HG03135 (cell line): ENCODE measurements around the gene HOXD9.

ENCODE experiments used
- ATAC-seq: cut with Tn5 transposase; IDR thresholded peaks from one replicate; pipeline ENCODE4 v1.9.1; 2021; ENCODE audit warnings: mild to moderate bottlenecking, moderate library complexity; ENCODE audit not compliant: unreplicated experiment

HOXD9 gene

GRCh38 chr2:176122683-176123410, at the start of gene HOXD9:
TSS of gene HOXD9 (plus strand) at chr2:176122719. CDS start at chr2:176122769, 50 bp downstream.
- ATAC-seq, result no peak

DNA sequence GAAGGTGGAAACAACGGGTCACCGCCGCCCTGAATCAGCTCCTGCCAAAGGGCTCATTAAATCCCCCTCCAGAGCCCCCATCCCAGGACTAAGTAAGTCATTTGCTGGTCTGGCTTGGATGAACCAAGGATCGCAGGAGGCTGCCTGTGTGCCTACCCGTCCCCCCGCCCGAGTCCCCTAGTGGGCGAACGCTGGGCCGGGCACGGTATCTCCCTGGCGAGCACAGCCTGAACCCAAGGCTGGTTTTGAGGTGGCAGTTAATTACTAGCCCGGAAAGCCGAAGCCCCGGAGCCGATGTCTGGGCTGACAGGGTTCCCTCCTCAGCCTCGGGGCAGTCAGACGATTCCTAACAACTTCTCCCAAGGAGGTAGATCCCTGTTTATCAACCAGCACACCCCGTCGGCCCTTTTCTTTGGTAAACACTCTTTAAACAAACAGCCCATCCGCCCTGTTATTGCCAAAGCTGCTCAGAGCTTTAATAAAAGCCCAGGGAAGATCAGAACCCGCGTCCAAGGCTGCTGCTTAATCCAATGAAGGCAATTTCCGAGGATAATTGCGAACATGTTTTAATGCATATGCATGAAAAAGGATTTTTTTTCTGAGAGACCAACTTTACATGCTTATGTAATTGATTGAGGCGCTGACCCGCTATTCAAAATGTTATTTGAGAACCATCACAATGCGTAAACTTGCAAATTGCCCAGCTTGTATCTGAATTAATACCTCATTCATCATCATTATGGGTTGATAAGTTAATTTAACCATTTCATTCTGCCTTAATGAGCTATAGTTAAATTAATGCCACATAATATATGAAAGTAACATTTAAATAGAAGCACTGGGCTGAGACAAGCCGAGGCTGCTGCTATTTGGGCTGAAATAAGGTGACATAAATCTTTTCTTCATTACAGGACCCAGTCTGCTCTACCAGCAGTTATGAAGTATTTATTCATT, 49.3 kb upstream of the HOXD9 start:
- no peak for ATAC-seq

DNA sequence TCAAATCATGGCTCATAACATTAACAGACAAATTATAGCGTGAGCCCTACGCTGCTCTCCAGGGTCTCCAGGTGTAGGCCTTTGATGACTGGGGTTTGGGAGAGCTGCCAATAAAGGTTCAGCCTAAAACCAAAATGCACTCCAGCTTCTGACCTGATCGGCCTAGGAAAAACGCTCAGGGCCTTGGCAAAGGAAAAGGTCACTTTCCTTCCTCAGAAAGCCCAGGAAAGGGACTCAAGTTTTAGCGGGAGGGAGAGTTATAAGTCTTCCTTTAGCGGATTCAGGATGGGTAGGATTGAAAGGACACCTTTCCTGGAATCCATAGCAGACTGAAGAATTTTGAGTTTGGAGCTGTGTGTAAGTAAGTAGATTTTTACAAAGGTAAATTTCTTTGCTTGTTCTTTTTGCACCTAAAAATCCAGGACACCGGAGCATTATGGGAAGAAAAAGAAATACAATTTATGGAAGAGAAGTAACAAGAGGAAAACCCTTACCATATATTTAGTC, 47.5 kb upstream of the HOXD9 start:
- ATAC-seq, result no peak

DNA sequence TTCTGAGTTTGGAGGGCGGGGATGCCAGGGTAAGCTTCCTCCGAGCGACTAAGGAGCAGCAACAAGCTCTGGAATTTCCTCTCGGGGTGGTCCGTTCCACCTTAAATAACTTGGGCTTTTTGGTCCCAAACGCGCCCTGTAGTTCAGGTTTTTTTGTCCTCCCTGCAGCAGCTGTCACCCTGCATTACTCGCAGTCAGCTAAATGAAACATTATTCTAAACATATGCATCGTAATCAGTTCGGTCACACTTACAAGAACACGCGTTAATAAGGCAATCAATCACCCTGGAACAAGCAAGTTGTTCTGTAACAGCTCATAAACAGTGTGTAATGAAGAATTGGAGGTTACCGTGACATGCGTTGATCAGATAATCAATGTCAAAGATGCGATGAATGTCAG, 47.0 kb upstream of the HOXD9 start:
- no peak for ATAC-seq

- no peak for ATAC-seq
Measured at GRCh38 chr2:176076063-176076462, 46.5 kb upstream of the HOXD9 start.

GRCh38 chr2:176076796-176077195, 45.7 kb upstream of the HOXD9 start:
- no peak for ATAC-seq

DNA sequence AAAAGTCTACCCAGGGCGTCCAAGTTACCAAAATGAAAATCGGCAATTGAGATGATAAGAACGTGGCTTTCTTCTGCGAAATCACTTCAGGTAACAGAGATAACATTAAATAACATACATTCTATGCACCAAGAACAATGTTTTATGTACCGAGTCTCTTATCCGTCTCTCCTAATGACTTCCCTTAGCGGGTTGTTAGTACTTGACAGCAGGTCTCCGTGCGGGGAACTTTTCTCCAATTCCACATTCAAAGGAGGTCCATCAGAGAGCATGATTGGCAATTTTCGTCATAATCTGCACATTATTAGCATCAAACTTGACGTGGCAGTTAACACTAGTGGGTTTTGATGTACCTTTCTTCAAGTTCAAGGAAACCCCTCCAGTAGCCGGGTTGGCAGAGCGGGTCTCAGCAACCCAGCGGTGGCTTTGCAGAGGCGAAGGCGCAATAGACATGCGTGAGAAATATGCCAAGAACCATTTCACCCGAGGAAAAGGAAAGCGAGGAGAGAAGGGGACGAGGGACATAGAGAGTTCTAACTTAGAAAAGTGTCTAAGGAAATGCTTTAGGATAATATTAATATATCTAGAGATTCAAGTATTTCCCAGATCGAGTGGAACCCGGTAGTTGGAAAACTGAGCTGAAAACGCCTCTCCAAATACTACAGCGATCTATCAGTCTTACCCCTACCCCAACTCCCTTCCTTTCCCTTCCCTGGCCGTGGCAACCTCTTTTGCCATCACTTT, 43.8 kb upstream of the HOXD9 start:
- ATAC-seq, result no peak

DNA sequence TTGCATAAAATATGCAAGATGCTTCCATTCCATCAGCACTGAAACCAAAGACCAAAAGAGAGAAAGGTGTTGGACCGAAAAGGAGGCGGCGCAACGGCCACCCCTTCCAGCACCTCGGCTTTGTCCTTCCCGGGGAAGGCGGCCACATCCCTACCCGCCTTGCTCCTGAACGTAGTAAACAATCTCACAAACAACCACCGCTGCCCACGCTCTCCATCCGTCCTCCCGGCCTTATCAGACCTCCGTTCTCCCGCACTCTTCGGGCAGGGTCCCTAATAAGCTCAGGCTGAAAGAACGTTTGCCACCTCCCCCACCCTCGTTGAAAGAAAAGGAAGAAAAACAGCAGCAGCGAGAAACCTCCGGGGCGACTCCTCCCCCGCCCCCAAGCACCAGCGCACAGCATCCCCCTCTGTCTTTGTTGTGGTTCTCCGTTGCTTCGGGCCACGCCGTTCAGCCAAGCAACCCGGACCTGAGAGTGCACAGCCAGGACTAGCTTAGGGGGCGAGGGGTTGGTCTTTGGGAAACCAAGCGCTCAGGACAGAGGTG, 43.2 kb upstream of the HOXD9 start:
- ATAC-seq, result no peak

DNA sequence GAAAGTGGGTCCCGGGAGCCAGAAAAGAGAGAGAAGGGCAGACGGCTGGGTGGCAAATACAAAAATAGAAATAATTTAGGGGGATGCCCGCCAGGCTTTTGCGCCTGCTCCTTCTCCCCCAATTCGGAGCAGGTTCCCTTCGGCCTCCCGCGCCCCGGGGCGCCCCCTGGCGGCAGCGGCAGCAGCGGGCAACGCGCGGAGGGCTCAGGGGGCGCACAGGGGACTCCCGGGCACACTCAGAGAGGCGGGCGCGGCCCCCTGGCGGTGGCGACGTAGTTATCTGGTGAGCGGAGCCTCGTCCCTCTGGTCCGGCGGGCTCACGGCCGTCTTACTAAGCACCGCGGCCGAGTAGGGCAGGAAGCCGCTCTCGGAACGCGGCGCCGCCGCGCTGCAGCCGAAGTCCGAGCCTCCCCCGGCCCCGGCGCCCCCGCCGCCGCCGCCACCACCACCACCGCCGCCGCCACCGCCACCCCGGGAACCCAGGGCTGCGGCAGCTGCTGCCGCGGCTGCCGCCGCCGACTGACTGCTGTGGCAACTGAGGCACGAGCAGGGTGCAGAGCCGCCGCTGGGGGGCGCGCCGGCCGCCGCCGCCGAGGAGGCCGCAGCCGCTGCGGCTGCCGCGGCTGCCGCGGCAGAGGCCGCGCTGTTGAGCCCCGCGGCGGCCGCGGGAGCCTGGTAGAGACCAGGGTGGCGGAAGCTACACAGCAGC, 42.5 kb upstream of the HOXD9 start:
- ATAC-seq, result no peak

DNA sequence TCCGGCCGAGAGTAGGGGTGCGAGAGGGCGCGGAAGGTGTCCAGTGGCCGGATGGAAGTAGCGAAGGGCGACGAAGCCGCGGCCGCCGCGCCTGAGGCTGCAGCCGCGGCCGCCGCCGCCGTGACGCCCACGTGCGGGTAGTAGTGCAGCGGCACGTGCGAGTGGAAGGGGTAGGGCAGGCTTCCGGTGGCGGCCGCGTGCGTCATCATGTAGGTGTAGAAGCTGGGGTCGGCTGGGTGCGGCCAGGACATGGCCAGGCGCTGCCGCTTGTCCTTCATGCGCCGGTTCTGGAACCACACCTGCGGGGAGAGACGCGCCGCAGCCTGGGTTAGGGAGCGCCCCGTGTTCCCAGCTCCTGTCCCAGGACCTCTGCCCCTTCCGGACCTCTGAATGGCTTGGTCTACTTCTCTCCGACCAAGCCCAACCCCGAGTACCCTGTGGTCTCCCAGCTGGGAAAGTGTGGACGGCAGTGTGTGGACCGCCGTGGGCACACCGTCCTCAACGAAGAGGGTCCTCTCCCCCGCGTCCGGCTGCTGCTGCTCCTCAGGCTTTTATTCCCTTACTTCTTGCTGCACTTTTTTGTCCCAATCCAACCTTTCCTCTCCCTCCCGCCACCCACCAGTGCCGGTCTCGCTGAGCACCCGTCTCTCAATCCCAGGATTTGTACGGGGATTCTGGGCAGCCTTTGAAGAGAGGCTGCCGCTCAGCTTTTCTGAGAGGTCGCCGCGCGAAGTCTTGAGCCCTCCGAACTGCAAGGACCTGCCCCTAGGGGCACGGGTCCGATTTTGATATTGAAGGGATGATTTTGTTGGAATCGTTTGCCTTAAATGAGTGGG, 41.8 kb upstream of the HOXD9 start:
- no peak for ATAC-seq

GRCh38 chr2:176081376-176081836, 41.1 kb upstream of the HOXD9 start:
- ATAC-seq, result no peak

DNA sequence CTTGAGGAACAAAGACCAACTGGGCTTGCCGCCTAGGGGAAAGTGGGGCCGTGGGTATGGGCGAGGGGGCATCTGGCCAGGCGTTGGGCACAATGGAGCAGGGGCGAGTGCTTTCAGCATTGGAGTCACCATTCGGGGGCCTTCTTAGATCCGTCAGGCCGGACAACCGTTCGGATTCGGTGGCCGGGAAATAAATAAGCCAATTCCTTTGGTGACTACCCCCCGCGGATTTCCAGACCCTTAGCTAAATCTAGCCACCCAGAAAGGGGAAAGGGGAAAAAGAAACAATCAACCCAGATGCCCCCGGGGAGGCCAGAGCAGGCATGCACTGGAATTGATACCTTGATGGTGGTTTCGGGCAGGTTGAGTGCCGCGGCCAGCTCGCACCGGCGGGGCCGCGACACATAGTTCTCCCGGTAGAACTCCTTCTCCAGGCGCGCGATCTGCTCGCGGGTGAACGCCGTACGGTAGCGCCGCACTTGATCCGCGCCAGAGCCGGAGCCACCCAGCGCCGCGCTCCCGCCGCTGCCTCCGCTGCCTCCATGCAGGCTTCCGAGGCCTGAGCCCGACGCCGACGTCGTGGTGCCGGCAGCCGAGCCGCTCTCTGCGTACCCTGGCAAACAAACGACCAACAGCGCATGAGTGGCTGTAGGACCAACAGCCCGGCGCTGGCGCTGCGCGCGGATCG, 40.5 kb upstream of the HOXD9 start:
- no peak for ATAC-seq

DNA sequence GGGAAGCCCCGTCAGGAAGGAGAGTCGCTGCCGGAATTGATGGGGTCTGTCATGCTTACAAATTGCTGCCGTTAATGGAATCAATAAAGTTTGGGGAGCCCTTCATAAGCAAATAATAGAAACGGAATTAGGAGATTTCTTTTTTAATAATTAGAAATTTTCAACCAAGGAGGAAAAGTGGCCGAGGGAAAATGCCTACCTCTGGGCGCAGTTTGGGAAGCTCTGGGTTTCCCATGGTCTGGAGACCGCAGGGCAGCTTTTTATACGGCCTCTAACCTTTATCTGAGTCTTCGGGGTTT, 40.0 kb upstream of the HOXD9 start:
- no peak for ATAC-seq

DNA sequence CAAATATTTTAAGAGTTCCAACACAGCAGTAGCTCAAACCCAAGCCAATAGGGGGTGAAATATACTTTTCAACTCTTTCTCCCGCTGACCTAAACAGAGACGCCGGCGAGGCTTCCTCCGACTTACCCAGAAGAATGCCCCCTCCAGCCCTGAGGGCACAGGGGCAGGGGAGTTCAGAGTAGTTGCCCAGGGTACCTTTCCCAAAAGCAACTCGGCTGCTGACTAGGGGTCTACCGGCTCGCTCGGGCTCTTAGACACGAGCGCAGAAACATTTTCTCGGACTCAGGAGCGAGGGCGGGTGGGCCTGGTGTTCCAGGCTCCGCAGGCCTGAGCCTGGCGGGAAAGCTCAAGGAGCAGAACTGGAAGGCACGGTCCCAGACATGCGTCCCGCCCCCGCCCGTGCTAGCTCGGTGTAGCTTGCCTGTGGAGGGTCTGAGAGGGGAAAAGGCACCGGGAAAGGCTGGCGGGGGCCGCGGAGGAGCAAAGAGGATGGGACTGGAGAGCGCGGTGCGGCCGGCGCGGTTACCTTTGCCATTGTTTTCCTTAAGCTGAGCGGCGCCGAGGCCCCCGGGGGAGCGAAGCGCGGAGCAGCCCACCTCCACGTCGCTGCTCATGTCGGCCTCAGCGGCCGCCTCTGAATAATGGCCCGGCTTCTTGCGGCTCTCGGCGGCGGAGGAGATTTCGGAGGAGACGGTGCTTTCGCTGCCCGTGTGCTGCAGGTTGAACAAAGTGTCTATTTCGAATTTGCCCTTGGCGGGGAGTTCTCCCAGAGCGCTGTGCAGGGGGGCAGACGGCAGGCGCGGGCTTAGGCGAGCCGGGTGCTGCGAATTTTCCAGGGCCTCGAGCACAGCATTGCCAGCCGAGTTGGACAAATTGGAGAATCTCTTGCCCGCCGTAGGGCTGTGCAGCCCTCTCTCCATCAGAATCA, 39.4 kb upstream of the HOXD9 start:
- ATAC-seq, result no peak

DNA sequence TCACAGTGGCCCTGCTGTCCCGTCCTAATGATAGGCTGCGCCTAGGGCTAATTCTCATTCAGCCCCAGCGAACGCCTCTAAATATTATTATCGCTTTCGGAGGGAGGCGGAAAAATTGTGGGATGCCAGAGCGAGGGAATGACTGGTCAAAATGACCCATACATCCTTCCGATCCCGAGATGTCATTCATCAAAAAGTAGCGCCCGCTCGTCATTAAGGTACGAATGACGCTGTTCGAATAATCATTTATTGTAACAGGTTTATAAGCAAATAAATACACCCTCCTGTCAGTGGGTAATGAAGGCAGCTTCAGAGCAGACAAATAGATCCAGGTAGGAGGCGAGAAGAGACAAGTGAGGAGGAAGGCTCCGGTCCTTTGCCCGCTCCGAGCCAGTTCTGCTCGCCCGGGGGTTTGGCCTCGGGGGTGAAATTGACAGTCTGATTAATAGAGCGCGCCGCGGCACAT, 38.7 kb upstream of the HOXD9 start, which contains the start of gene EVX2:
Gene EVX2, minus strand, starts transcription at position 167 of the 466 bp plus-strand sequence. CDS start 186 bp downstream, outside the sequence.
- ATAC-seq, result no peak

DNA sequence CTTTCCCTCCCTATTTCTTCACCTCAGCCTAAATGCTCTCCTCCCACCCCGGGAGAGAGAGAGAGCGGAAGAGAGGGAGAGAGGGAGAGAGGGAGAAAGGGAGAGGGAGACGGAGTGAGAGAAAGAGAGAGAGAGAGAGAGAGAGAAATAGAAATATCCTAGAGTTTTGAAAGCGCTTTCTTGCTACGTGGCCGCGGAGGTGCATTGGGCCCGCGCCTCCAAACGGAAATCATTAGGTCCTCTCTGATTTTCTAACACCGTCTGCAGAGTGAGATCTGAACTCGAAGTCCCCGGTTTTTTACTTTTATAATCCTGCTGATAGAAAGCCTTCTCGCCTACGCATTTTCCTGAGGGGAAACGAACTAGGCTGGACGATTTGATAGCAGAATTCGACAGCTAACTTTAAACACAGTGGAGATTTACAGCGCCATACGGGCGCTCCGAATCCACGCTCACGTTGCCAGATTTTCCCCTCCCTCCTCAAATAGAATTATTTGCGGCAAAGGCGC, 37.9 kb upstream of the HOXD9 start:
- ATAC-seq, result no peak

DNA sequence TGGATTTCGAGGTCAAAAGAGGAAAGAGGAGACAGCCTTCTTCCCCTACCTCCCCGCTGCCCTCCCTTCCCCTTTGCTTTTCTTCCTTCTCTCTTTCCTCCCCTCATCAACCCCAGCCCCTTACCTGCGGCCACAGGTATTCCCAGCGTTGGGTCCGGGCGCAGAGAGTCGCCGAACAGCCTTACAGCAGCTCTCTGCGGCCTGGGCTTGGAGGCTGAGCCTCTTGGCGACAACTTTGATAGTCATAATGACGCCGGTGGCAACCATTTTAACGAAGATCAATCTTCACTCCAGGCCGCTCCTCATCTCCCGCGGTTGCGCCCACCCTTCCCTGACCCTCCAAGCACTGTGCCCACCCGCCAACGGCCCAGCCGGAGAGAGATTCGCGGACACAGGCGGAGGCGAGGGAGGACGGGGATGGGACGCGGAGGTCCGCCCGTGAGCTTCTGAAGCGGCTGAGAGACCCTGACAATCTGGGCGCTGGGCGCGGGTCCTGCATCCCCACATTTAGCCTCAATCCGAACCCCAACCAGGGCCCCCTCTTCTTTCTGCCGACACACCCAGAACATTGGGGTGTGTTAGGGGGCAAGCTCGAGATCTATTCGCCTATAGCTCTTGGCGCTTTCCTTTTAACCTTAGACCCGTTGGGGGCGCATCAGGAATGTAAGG, 37.3 kb upstream of the HOXD9 start:
- no peak for ATAC-seq
